ENCODE measurements around the gene LILRB3.
"Not testable (repeated sequence)": the region's sequence is repeated elsewhere in the genome, so short reads cannot be mapped to it uniquely, and the experiment has no call there.

LILRB3 gene

DNA sequence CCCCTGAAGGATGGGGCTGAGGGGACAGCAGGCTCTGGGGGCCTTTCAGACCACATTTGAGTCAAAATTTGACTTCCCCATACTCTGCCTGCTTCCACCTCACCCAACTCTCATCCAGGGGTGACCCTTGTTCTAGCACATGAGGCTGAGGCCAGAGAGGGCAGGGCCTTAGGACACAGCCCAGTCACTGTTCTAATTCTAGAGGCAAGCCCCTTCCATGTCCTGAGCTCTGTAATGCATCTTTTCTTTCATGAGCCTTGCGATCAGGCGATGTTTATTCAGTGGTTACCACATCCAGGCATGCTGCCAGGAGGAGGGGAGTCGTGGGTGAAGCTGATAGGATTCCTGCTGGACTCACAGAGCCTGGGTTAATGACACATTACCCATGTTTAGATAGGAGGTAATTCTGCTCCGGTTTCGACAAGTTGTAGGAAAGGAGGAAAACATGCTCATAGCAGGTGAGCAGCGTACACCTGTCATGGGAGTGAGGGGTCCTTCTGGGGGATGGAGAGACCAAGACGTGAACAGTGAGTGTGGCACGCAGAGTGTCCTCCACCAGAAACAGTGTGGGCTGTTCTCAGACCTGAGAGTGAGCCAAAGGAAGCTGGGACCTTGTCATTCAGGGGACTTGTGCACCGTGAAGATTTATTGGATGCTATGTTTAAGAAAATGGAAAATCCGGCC lies 12.9 kb downstream of the LILRB3 start:
- DNase-seq (ENCODE audit: low spot score), result no peak

DNA sequence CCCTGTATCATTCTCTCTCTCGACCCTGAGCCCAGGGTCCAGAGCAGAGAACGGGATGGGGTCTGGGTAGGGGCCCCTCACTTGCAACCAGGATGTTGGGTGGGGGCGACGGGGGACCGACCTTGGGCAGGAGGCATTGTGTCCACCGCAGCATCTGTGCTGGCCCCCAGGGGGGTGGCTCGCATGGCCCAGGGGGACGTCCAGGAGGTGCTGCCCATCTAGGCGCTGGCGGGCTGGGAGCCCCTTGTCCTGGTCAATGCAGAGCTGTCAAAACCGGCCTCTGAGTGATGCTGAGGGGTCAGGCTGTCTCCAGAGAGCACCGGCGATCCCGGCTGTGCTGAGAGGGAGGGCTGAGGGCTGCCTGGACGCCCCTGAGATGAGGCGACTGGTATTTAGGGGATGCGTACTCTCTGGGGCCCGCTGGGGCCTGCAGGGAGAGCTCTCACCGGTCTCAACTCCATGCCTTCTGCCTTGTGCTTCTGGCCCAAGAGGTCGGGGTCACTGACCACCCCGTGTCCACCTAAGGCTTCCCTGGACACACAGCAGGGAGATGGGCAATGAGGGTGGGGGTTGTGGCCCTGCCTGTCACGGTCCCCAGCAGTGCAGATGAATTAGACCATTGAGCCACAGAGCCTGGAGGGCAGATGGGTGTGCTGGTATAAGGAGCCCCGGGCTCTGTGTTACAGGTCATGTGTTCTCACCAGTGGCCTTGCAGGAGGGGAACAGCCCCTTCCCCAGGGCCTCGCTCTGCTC lies 13.6 kb downstream of the LILRB3 start:
- DNase-seq (ENCODE audit: low spot score), result no peak

DNA sequence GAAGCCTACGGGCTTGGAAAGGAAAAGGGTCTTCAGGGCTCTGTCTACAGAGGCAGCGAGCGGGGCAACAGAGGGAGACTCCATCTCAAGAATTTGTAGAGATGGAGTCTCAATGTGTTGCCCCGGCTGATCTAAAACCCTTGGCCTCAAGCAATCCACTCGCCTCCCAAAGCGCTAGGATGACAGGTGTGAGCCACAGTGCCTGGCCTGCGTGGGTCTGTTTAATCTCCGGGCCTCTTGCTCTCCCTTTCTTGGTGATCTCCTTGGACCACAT lies 14.1 kb downstream of the LILRB3 start:
- DNase-seq (ENCODE audit: low spot score), result no peak

DNA sequence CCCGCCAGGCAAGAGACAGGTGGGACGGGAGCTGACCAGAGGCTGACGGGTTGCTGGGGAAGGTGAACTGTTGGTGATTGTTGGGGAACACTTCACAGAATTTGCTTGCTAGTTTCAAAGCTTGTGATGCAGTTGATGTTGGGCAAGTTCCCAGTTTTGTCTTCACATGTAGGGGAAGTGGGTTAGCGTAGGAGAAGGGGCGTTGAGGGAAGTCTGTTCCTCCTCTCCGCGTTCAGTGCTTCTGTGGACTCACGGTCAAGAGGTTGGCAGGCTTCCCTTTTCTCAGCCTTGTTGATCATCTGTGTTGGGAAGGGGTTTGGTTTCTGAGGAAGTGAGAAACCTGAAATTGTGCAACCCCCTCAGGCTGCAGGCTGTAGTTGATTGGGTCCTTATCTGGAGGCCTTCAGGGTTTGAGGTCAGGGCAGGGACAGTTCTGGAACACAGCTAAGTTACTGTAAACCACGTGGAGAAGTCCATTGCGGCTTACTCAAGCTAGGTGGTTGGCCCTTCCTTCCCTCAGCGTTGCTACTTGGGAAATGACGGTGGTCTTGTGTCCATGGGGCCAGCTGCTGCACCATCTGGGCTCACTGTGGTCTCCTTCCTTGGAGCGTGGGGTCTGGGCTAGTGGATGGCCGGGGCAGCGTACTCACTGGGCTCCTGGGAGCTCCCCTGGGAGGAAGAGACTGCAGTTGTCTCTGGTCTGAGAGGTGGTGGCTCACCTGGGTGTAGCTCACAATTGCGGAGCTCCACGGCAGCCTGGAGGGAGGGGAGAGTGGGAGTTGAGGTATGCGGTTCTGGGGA lies 14.6 kb downstream of the LILRB3 start:
- DNase-seq (ENCODE audit: low spot score), result peak; percentile 40

DNA sequence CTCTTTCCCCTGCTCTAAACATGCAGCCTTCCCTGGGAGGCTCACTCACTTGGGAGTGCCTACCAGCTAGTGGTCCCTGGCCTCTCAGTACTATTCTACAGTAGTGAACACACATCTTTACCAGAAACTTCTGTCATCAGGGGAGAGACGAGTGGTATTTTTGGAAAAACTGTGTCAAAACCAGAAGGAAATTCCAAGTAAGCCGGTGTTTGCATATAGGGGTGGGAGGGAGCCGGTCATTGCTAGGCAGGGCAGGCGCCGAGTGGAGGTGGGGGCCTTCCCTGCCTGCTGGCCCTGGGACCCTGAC lies 15.2 kb downstream of the LILRB3 start:
- no peak for DNase-seq (ENCODE audit: low spot score)

DNA sequence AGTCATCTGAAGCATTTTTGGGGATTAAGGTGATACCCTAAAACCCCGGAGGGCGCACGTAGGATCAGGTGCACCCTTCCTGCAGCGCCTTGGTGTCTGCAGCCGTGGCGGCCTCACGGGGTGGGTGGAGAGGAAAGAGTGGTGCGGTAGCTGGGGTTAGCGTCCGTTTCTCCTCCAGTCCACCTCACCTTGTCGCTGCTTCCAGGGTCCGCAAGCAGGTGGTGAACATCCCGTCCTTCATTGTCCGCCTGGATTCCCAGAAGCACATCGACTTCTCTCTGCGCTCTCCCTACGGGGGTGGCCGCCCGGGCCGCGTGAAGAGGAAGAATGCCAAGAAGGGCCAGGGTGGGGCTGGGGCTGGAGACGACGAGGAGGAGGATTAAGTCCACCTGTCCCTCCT lies 15.6 kb downstream of the LILRB3 start:
- not testable (repeated sequence) for DNase-seq (ENCODE audit: low spot score)

DNA sequence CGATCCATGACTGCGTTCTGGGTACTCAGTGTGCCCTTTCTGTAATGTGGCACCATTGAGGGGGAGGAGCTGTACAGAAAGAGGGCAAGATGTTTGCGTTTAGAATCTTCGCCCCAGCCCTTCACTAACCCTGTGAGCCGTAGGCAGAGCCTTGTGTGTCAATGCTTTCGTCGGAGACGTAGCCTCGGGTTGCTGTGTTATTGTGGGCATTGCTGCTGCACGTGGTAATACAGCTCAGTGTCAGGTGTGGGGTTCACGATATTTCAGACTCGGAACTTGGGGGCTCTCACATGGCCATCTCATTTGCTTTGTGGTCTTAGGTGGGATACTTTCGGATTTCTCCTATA lies 16.0 kb downstream of the LILRB3 start:
- DNase-seq (ENCODE audit: low spot score), result no peak

DNA sequence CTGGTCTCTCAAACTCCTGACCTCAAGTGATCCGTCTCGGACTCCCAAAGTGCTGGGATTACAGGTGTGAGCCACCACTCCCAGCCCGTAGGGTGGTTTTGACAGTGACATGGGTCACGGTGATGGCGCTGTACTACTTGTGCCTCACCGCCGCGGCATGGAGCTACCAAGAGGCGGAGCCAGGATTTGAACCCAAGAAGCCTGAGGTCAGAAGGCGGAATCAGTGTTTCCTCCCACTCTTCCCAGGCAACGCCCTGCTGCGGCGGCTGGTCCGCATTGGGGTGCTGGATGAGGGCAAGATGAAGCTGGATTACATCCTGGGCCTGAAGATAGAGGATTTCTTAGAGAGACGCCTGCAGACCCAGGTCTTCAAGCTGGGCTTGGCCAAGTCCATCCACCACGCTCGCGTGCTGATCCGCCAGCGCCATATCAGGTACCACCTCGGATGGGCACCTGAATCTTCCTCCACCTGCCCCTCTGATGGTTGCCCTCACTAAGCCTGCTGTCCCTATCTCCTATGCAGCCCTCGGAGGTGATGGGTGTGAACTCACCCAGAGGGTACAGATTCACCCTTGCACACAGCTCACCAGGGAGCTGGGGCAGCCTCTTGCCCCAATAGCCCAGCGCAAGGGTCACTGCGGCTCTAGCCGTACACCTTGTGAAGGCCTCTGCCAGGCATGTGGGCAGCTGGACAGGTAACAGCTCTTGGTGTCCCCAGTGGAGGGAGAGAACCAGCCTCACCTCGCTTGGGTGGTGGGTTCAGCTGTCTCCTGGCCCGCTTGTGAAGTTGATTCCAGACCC lies 16.6 kb downstream of the LILRB3 start:
- DNase-seq (ENCODE audit: low spot score), result no peak

DNA sequence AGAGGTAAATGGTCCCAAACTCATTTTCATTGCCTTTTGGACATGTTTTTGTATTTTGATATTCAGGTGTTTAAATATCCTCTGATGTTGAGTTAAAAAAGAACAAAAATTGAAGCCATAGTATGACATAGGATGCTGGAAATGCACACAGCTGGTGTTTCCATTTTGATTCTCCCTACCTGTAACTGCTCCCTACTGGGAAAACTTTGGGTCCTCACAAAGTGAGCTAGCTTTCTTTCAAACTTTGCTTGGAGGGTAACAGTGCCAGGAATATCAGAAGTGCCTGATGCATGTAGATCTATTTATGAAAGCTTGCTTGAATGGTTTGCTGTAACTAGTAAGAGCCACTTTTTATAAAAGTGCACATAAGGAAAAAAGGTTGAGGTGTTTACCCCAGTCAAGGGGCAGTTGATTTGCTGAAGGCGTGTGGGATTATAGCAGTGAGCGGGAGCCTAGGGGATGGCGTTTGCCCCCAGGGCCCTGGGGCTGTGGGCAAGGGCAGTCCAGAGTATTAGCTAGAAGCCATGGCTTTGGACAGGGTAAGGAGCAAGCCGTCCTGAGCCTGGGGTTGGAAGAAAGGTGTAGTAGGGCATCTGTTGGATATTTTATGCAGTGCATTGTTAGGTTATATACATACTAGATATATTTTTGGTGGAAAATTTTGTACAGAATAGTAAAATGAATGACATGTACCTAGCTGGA lies 17.9 kb downstream of the LILRB3 start:
- no peak for DNase-seq (ENCODE audit: low spot score)

DNA sequence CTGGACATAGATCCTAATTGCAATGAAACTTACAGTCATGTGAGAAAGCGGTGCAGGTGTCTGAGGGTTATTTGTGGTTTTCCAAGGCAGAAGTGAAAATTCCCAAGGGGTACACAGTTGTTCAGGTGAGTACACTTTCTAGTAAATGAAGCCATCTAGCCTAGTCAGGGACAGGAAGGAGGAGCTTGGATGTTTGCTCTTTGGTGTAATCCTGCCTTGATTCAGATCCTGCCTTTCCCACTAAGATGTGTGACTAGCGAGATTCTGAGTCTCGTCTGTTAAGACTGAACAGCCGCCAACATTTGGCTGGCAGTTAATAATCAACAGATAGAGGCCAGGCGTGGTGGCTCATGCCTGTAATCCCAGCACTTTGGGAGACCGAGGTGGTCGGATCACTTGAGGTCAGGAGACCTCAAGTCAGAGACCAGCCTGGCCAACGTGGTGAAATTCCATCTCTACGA lies 19.6 kb downstream of the LILRB3 start:
- no peak for DNase-seq (ENCODE audit: low spot score)

DNA sequence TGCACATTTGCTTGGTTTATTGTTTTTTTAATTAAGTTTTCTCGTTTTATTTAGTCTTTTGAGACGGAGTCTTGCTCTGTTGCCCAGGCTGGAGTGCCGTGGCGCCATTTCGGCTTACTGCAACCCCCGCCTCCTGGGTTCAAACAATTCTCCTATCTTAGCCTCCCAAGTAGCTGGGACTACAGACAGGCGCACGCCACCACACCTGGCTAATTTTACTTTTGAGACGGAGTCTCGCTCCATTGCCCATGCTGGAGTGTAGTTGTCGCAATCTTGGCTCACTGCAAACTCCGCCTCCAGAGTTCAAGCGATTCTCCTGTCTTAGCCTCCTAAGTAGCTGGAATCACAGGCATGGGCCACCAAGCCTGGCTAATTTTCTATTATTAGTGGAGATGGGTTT lies 20.8 kb downstream of the LILRB3 start:
- DNase-seq (ENCODE audit: low spot score), result no peak

DNA sequence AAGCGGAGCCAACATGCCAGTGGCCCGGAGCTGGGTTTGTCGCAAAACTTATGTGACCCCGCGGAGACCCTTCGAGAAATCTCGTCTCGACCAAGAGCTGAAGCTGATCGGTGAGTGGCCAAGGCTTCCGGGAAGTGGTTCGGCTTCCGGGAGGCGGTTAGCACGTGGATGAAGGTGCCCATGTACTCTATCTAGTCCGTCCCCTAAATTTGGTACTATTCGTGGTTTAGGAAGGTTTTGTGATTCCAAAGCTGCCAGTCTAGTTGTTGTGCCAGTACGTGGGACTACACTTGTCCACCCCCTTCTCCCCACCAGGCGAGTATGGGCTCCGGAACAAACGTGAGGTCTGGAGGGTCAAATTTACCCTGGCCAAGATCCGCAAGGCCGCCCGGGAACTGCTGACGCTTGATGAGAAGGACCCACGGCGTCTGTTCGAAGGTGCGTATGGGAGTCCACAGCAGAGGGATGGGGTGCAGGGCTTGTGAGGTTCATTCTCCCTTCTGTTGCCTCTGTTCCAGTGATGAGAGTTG lies 21.6 kb downstream of the LILRB3 start:
- no peak for DNase-seq (ENCODE audit: low spot score)

DNA sequence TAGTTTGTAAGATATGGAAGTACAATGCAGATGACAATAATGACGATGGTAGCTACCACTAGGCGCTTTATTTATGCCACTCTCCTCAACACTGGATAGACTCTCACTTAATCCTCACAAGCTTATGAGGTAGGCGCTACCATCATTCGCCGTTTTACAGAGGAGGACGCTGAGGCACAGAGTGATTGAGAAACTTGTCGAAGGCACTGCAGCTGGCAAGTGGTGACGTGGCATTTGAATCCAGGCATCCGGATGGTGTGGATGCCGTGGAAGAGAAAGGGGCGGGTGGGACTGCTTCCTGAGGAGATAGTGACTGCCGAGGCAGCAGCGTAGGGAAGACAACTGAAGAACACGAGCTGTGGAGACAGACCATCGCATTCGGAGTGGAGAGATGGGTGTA lies 23.4 kb downstream of the LILRB3 start:
- no peak for DNase-seq (ENCODE audit: low spot score)

DNA sequence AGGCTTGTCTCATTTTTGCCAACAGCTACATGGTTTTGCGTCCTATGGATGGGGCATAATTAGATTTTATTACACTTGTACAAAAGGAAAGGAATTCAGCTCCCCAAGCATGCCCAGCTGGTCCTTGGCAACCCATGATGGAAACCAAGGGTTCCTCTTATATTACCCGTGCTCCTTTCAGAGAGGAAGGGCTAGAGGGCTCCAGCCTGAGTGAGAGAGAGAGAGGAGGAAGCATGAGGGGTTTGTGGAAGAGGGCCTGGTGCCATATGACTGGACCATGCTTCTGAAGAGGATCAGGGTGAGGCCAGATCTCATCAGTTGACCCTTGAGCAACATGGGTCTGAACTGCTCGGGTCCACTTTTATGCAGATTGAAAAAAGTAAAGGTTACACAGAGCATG lies 25.7 kb downstream of the LILRB3 start:
- no peak for DNase-seq (ENCODE audit: low spot score)

DNA sequence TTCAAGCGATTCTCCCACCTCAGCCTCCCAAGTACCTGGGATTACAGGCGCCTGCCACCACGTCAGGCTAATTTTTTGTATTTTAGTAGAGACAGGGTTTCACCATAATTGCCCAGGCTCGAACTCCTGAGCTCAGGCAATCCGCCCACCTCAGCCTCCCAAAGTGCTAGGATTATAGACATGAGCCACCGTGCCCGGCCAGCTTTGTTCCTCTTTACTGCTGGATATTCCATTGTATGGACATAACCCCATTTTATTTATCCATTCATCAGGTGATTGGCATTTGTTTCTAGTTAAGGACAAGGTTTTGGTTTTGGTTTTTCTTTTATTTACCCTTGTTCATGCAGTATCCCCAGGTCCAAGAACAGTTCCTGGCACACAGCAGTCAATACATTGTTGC lies 26.3 kb downstream of the LILRB3 start:
- DNase-seq (ENCODE audit: low spot score), result no peak

DNA sequence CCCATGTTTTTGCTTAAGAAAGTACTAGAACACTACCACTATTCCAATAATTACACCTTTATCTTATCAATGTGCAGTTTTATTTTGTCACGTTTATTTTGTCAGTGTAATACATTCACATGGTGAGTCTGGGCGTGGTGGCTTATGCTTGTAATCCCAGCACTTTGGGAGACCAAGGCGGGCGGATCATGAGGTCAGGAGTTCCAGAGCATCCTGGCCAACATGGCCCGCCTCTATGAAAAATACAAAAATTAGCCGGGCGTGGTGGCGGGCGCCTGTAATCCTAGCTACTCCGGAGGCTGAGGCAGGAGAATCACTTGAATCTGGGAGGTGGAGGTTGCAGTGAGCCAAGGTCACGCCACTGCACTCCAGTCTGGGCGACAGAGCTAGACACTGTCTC lies 28.3 kb downstream of the LILRB3 start:
- DNase-seq (ENCODE audit: low spot score), result not testable (repeated sequence)

DNA sequence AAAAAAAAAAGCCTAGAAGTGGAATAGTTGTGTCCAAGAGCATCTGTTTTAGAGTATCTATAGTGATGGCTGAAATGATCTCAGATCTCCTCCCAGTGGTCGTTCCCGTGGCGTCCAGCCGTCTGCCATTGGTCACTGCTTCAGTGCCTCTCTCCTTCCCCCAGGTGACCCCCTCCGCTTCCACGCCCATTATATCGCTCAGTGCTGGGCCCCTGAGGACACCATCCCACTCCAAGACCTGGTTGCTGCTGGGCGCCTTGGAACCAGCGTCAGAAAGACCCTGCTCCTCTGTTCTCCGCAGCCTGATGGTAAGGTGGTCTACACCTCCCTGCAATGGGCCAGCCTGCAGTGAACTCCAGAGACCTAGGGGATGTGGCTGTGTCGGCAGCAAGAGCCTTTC lies 29.8 kb downstream of the LILRB3 start:
- DNase-seq (ENCODE audit: low spot score), result no peak

DNA sequence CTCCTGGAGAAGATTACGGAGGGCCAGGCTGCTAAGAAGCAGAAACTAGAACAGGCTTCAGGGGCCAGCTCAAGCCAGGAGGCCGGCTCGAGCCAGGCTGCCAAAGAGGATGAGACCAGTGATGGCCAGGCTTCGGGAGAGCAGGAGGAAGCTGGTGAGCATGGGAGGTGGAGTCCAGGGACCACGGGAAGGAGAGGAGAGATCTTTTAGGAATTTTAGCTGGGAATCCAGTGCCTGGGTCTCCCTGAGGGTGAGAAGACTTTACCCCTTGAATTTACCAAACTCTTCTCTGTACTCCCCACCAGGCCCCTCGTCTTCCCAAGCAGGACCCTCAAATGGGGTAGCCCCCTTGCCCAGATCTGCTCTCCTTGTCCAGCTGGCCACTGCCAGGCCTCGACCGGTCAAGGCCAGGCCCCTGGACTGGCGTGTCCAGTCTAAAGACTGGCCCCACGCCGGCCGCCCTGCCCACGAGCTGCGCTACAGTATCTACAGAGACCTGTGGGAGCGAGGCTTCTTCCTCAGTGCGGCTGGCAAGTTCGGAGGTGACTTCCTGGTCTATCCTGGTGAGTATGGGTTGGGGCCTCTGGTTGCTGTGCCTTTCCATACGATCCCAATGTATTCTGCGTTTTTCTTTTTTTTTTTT lies 30.9 kb downstream of the LILRB3 start:
- DNase-seq (ENCODE audit: low spot score), result no peak

DNA sequence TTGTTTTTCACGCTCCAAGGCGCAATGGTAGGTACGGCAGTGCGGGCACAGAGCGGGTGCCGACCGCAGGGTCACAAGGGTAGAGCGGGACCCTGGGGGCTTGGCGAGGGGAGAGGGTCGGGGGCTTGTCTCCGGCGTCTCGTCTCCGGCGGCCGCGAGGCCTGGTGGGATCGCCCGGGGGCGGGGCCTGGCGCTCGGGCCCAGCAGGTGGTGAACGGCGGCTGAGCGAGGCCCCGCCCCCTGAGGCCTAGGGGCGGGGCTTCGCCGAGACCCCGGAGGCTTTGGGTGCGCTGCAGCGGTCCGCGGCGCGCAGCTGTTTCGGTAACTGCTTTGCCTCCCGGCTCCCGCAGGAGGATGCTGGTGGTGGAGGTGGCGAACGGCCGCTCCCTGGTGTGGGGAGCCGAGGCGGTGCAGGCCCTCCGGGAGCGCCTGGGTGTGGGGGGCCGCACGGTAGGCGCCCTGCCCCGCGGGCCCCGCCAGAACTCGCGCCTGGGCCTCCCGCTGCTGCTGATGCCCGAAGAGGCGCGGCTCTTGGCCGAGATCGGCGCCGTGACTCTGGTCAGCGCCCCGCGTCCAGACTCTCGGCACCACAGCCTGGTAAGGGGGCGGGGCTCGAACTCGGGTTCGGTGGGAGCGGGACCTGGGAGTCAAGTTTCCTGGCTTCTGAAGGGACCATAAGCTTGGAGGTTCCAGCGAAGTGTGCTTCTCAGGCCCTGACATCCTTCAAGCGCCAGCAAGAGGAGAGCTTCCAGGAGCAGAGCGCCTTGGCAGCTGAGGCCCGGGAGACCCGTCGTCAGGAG lies 31.6 kb downstream of the LILRB3 start, which contains the start of gene TSEN34:
Gene TSEN34 (plus strand): TSS at position 298 of the 800 bp plus-strand sequence. CDS start 57 bp downstream, at position 355.
- peak; percentile 88 for DNase-seq (ENCODE audit: low spot score)

DNA sequence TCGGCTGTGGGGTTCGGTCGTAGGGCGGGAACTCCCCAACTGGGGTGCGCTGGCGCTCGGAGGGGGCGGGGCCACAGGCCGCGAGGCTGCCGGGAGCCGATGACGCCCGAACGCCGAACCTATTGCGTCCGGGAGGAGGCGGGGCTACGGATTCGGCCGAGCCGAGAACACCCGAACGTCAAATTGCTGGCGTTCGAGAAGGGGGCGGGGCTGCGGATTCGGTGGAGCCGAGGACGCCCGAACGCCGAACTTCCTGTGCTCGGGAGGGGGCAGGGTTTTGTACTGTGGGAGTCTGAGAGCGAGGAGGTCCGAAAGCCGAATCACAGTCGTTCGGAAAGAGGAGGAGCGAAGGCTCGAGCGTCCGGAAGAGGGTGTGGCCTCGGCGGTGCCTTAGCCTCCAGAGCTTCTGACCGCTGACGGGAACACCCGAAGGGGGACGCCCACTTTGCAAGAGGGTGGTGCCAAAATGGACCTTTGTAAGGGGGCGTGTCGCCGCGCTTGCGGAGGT lies 32.2 kb downstream of the LILRB3 start:
- peak; percentile 100 for DNase-seq (ENCODE audit: low spot score)

Measured in CD4-positive, alpha-beta T cell treated with Interleukin-6 at 100 ng/mL for 8 hours (primary cell).